ENCODE measurements around the gene NR2E1. TPM values are rescaled to one million over a fixed set of nuclear protein-coding genes. Genes with fewer than 3 reads are reported as not detected.

Gene NR2E1
- total RNA-seq, 4 donors from 2014 or later, result not detected

DNA sequence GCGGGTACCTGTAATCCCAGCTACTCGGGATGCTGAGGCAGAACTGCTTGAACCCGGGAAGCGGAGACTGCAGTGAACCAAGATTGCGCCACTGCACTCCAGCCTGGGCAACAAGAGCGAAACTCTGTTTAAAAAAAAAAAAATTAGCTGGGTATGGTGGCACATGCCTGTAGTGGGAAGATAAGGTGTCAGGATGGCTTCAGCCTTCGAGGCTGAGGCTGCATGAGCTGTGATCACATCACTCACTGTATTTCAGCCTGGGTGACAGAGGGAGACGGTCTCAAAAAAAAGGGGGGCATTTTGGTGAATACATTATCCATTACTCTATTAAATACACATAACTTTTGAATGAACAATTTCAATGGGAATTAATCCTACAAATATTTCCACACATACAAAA lies 62.6 kb downstream of the NR2E1 start:
- H3K4me1 ChIP-seq, result no peaks in the 10 kb centered on the region
- H3K36me3 ChIP-seq, result no peaks in the 10 kb centered on the region
- intact Hi-C loops (cut with DNase I), result no loop called here
- DNase-seq, result no peak
- no peaks in the 10 kb centered on the region for H3K9me3 ChIP-seq
- H3K27ac ChIP-seq, result no peak overlapping the region
- H3K27me3 ChIP-seq, result no peaks in the 10 kb centered on the region
- WGBS, 2 donors, result 96 to 98% methylated on average over 8 of the region's 8 CpGs
- TF ChIP-seq POLR2A (IDR thresholded peaks at IDR 0.05), result no peak
- TF ChIP-seq, protein P1, sequence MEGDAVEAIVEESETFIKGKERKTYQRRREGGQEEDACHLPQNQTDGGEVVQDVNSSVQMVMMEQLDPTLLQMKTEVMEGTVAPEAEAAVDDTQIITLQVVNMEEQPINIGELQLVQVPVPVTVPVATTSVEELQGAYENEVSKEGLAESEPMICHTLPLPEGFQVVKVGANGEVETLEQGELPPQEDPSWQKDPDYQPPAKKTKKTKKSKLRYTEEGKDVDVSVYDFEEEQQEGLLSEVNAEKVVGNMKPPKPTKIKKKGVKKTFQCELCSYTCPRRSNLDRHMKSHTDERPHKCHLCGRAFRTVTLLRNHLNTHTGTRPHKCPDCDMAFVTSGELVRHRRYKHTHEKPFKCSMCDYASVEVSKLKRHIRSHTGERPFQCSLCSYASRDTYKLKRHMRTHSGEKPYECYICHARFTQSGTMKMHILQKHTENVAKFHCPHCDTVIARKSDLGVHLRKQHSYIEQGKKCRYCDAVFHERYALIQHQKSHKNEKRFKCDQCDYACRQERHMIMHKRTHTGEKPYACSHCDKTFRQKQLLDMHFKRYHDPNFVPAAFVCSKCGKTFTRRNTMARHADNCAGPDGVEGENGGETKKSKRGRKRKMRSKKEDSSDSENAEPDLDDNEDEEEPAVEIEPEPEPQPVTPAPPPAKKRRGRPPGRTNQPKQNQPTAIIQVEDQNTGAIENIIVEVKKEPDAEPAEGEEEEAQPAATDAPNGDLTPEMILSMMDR (IDR thresholded peaks at IDR 0.05), result no peak
- no peak overlapping the region for H3K4me3 ChIP-seq (replicated peaks in 1 of 3)

DNA sequence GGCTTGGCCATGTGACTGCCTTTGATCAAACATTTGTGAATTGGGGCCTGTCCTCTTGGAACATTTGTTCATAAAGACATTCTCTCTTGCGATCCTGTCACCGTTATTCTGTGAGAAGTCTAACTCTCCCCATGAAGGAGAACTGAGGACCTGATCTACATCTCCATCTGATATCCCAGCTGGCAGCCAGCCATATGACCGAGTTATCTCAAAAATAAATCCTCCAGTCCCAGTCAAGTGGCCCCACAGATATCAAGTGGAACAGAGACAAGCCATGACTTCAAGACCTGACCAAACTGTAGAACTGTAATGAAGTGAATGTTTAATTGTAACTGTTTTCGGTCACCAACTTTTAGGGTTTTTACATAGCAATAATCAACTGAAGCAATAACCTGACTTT lies 69.3 kb downstream of the NR2E1 start:
- no peak for TF ChIP-seq POLR2A (IDR thresholded peaks at IDR 0.05)
- TF ChIP-seq, protein P1 (IDR thresholded peaks at IDR 0.05), result no peak
- intact Hi-C loops (cut with DNase I), result no loop called here
- Histone ChIP-seq H3K4me1 (peaks cover under 1 to 4% of the 10 kb centered on the region in 2 donors), H3K27me3 (no peaks in the 10 kb centered on the region), H3K27ac (no peak overlapping the region), H3K4me3 (replicated peaks in 1 of 3) (no peak overlapping the region), H3K9me3 (no peaks in the 10 kb centered on the region), H3K36me3 (no peaks in the 10 kb centered on the region)
- no peak for DNase-seq
- 76 to 84% methylated on average over 4 of the region's 4 CpGs for WGBS, 2 donors

DNA sequence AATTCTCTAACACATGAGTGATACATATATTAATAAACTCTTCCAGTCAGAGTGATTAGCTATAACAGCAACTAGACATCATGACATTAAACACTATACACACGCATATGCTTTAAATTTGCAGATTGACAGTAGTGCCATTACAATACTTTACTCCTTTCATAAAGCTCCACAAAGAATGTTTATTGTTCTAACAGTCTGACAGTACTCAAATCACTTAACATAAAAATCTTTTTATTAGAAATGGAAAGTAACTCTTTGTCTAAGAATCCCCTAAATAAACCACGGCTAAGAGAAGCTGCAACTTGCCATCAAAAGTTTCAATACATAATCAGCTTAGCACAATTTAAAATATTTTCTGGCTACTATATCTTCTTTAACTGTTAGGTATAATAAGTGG lies 71.0 kb downstream of the NR2E1 start:
- 50 to 67% methylated on average over 2 of the region's 2 CpGs for WGBS, 2 donors
- Histone ChIP-seq H3K4me3 (replicated peaks in 1 of 3) (no peak overlapping the region), H3K36me3 (no peaks in the 10 kb centered on the region), H3K9me3 (no peaks in the 10 kb centered on the region), H3K27ac (no peak overlapping the region), H3K4me1 (peaks cover 7% of the 10 kb centered on the region in 2 donors), H3K27me3 (no peaks in the 10 kb centered on the region)
- intact Hi-C loops (cut with DNase I), result no loop called here
- TF ChIP-seq POLR2A (IDR thresholded peaks at IDR 0.05), result no peak
- TF ChIP-seq, protein P1 (IDR thresholded peaks at IDR 0.05), result no peak
- no peak for DNase-seq

DNA sequence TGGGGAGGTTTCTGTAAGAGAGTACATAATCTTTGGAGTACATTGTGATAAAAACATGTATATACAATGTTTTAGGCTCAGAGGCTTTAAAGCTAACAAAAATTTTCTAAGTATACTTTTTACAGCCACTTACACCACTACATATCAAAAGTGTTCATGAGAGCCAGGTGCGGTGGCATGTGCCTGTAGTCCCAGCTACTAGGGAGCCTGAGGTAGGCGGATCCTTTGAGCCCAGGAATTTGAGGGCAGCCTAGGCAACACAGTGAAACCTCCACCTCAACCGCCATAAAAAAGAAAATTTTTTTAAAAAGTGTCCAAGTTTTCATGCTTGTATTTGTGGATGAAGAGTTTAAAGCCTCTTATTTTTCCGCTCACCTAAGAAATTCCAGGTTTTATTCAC lies 72.5 kb downstream of the NR2E1 start:
- Histone ChIP-seq H3K27ac (no peak overlapping the region), H3K9me3 (no peaks in the 10 kb centered on the region), H3K4me1 (peaks cover 7% of the 10 kb centered on the region in 2 donors), H3K36me3 (no peaks in the 10 kb centered on the region), H3K4me3 (replicated peaks in 1 of 3) (no peak overlapping the region), H3K27me3 (no peaks in the 10 kb centered on the region)
- no peak for DNase-seq
- WGBS, 2 donors, result 84 to 85% methylated on average over 4 of the region's 4 CpGs
- intact Hi-C loops (cut with DNase I), result no loop called here
- no peak for TF ChIP-seq POLR2A (IDR thresholded peaks at IDR 0.05)
- TF ChIP-seq, protein P1 (IDR thresholded peaks at IDR 0.05), result no peak

Other genes with a start within 250 kb of the NR2E1 start
- gene SEC63, start 207.8 kb upstream of the NR2E1 start, total RNA-seq, result 10 to 100 TPM; 47.1 to 95.5 (median 68.3) TPM
- gene OSTM1, start 91.3 kb upstream of the NR2E1 start, total RNA-seq, result 100 to 1,000 TPM in 1 of 4 donors, 10 to 100 TPM in 3; 41.0 to 110 (median 53.6) TPM
- gene SNX3, start 95.0 kb downstream of the NR2E1 start, total RNA-seq, result 100 to 1,000 TPM in 3 of 4 donors, 10 to 100 TPM in 1; 97.5 to 208 (median 132) TPM
- 1 to 10 TPM; 6.7 to 8.6 (median 7.4) TPM for gene AFG1L, start 129.0 kb downstream of the NR2E1 start, total RNA-seq

Measured in thyroid gland (tissue), 4 donors.